Measurements from ENCODE around the gene GSKIP.

Gene GSKIP, protein sequence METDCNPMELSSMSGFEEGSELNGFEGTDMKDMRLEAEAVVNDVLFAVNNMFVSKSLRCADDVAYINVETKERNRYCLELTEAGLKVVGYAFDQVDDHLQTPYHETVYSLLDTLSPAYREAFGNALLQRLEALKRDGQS

GRCh38 chr14:96362965-96363750 lies at the start of gene GSKIP, which contains the start of gene ATG2B:
TSS of gene GSKIP (plus strand) at chr14:96363526. CDS start at chr14:96382248, 18,722 bp downstream.
TSS of gene ATG2B (minus strand) at chr14:96363341. CDS start at chr14:96362976, 365 bp downstream.
- TF ChIP-seq NFRKB (IDR thresholded peaks at IDR 0.05): no peak
- no peak for TF ChIP-seq CTBP1 (IDR thresholded peaks at IDR 0.05; ENCODE audit: borderline replicate concordance)
- no peak for TF ChIP-seq BHLHE40 (IDR thresholded peaks at IDR 0.05; ENCODE audit: borderline replicate concordance)
- no peak for TF ChIP-seq FOXK2 (IDR thresholded peaks at IDR 0.05)
- TF ChIP-seq SP1 (IDR thresholded peaks at IDR 0.05): no peak
- no peak for TF ChIP-seq ELF4 (IDR thresholded peaks at IDR 0.05)
- TF ChIP-seq L3MBTL2 (conservative IDR thresholded peaks at IDR 0.05): no peak
- TF ChIP-seq FOXA1 (IDR thresholded peaks at IDR 0.05): no peak
- TF ChIP-seq FOXM1 (IDR thresholded peaks at IDR 0.05; ENCODE audit: borderline replicate concordance): no peak
- TF ChIP-seq ARNT (IDR thresholded peaks at IDR 0.05): no peak
- no peak for TF ChIP-seq TARDBP (IDR thresholded peaks at IDR 0.05)
- no peak for TF ChIP-seq PKNOX1 (IDR thresholded peaks at IDR 0.05)
- TF ChIP-seq ZNF384 (IDR thresholded peaks at IDR 0.05): no peak
- TF ChIP-seq HDGF (IDR thresholded peaks at IDR 0.05; ENCODE audit: borderline replicate concordance): no peak
- TF ChIP-seq SUZ12 (IDR thresholded peaks at IDR 0.05): no peak
- TF ChIP-seq LEF1 (IDR thresholded peaks at IDR 0.05; ENCODE audit: borderline replicate concordance): no peak
- ChIA-PET CTCF (no interaction called here), POLR2A (interaction anchor here (0.7 kb wide), 1 partner anchor 19 kb away, joined by 3 read pairs; no protein-coding TSS in a partner anchor)
- peak; percentile 93 for DNase-seq (ENCODE audit: extremely low spot score)

GRCh38 chr14:96316087-96316486 lies 47.2 kb upstream of the GSKIP start:
- DNase-seq (ENCODE audit: extremely low spot score): no peak
- ChIA-PET CTCF (no interaction called here), POLR2A (no interaction called here)
- no peak for TF ChIP-seq ARNT (IDR thresholded peaks at IDR 0.05)
- TF ChIP-seq FOXA1 (IDR thresholded peaks at IDR 0.05): no peak
- TF ChIP-seq SP1 (IDR thresholded peaks at IDR 0.05): no peak
- no peak for TF ChIP-seq SUZ12 (IDR thresholded peaks at IDR 0.05)
- TF ChIP-seq FOXK2 (IDR thresholded peaks at IDR 0.05): no peak
- TF ChIP-seq HDGF (IDR thresholded peaks at IDR 0.05; ENCODE audit: borderline replicate concordance): no peak
- TF ChIP-seq BHLHE40 (IDR thresholded peaks at IDR 0.05; ENCODE audit: borderline replicate concordance): no peak
- no peak for TF ChIP-seq FOXM1 (IDR thresholded peaks at IDR 0.05; ENCODE audit: borderline replicate concordance)
- no peak for TF ChIP-seq ZNF384 (IDR thresholded peaks at IDR 0.05)
- no peak for TF ChIP-seq L3MBTL2 (conservative IDR thresholded peaks at IDR 0.05)
- no peak for TF ChIP-seq CTBP1 (IDR thresholded peaks at IDR 0.05; ENCODE audit: borderline replicate concordance)
- TF ChIP-seq ELF4 (IDR thresholded peaks at IDR 0.05): no peak
- TF ChIP-seq PKNOX1 (IDR thresholded peaks at IDR 0.05): no peak
- TF ChIP-seq LEF1 (IDR thresholded peaks at IDR 0.05; ENCODE audit: borderline replicate concordance): no peak
- TF ChIP-seq TARDBP (IDR thresholded peaks at IDR 0.05): no peak
- TF ChIP-seq NFRKB (IDR thresholded peaks at IDR 0.05): no peak

GRCh38 chr14:96318836-96319235 lies 44.5 kb upstream of the GSKIP start:
- ChIA-PET CTCF (no interaction called here), POLR2A (no interaction called here)
- DNase-seq (ENCODE audit: extremely low spot score): no peak
- TF ChIP-seq ARNT (IDR thresholded peaks at IDR 0.05) (no peak), FOXK2 (IDR thresholded peaks at IDR 0.05) (no peak), CTBP1 (IDR thresholded peaks at IDR 0.05; ENCODE audit: borderline replicate concordance) (no peak), PKNOX1 (IDR thresholded peaks at IDR 0.05) (no peak), ELF4 (IDR thresholded peaks at IDR 0.05) (no peak), L3MBTL2 (conservative IDR thresholded peaks at IDR 0.05) (no peak), TARDBP (IDR thresholded peaks at IDR 0.05) (no peak), FOXM1 (IDR thresholded peaks at IDR 0.05; ENCODE audit: borderline replicate concordance) (no peak), BHLHE40 (IDR thresholded peaks at IDR 0.05; ENCODE audit: borderline replicate concordance) (no peak), NFRKB (IDR thresholded peaks at IDR 0.05) (no peak), ZNF384 (IDR thresholded peaks at IDR 0.05) (no peak)

DNA sequence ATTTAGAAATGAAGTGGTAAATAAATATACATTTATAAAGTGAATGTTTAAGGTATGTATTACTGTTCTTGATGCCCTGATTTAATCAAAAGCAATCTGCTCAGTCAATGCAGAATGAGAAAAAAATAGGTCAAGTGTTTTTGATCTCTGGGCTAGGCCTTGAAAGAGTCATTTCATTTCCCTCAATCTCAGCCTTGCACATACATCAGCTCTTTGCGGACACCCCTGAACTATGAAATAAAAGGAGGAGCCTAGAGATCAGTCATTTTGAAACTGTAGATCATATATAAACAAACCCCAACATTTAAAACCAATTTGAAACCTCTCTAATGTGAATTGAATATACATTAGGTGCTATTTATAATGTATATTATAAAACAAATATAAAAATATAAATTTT lies 42.7 kb upstream of the GSKIP start:
- POLR2A ChIA-PET: no interaction called here
- CTCF ChIA-PET: no interaction called here
- DNase-seq (ENCODE audit: extremely low spot score): no peak
- no peak for TF ChIP-seq ARNT (IDR thresholded peaks at IDR 0.05)
- TF ChIP-seq ELF4 (IDR thresholded peaks at IDR 0.05): no peak
- TF ChIP-seq LEF1 (IDR thresholded peaks at IDR 0.05; ENCODE audit: borderline replicate concordance): no peak
- TF ChIP-seq PKNOX1 (IDR thresholded peaks at IDR 0.05): no peak
- TF ChIP-seq ZNF384 (IDR thresholded peaks at IDR 0.05): no peak
- no peak for TF ChIP-seq NFRKB (IDR thresholded peaks at IDR 0.05)

GRCh38 chr14:96324219-96324618 lies 39.1 kb upstream of the GSKIP start:
- no peak for DNase-seq (ENCODE audit: extremely low spot score)
- POLR2A ChIA-PET: no interaction called here
- TF ChIP-seq FOXM1 (IDR thresholded peaks at IDR 0.05; ENCODE audit: borderline replicate concordance) (no peak), SP1 (IDR thresholded peaks at IDR 0.05) (no peak), FOXA1 (IDR thresholded peaks at IDR 0.05) (no peak), BHLHE40 (IDR thresholded peaks at IDR 0.05; ENCODE audit: borderline replicate concordance) (no peak)
- CTCF ChIA-PET: interaction anchor here (0.6 kb wide), 2 partner anchors 16 to 275 kb away, joined by 3 to 7 read pairs; no protein-coding TSS in a partner anchor
